Neural cell (in vitro differentiated cells): ENCODE measurements around the gene ATP5ME. TPM values are rescaled to one million over a fixed set of nuclear protein-coding genes. Genes with fewer than 3 reads are reported as not detected.

ENCODE experiments used
- H2AFZ ChIP-seq: fragments of 200-600, 300-800 bp; sonication (generic), shearing (Covaris generic); 2 replicates; pipeline ENCODE4 v1.6.0; 2014; ENCODE audit warnings: low read depth, mild to moderate bottlenecking, antibody characterized with exemption, low read length, moderate library complexity
- H3F3A ChIP-seq: fragments of 200-600 bp; shearing (Covaris generic); 2 replicates; pipeline ENCODE4 v1.6.1; 2016; ENCODE audit warnings: mild to moderate bottlenecking, moderate library complexity, mixed read lengths, antibody characterized with exemption, low read length; ENCODE audit not compliant: insufficient read depth, poor library complexity, severe bottlenecking
- H3K27ac ChIP-seq: fragments of 200-600, 300-800 bp; sonication (generic), shearing (Covaris generic); 2 replicates; pipeline ENCODE4 v1.5.1; 2014; ENCODE audit warnings: mild to moderate bottlenecking, low read length, moderate library complexity
- H3K27me3 ChIP-seq: fragments of 300-800, 200-600 bp; sonication (generic), shearing (Covaris generic); 2 replicates; pipeline ENCODE4 v1.6.0; 2014; ENCODE audit warnings: mild to moderate bottlenecking, low read depth, low read length, moderate library complexity; ENCODE audit not compliant: insufficient read depth
- H3K36me3 ChIP-seq: fragments of 300-800, 200-600 bp; sonication (generic), shearing (Covaris generic); 2 replicates; pipeline ENCODE4 v1.5.1; 2014; ENCODE audit warnings: mild to moderate bottlenecking, antibody characterized with exemption, low read length, moderate library complexity; ENCODE audit not compliant: insufficient read depth
- H3K4me2 ChIP-seq: fragments of 300-800, 200-600 bp; sonication (generic), shearing (Covaris generic); 2 replicates; pipeline ENCODE4 v1.6.0; 2014; ENCODE audit warnings: mild to moderate bottlenecking, low read length
- H3K4me3 ChIP-seq: fragments of 300-800, 200-600 bp; sonication (generic), shearing (Covaris generic); 2 replicates; pipeline ENCODE4 v1.5.1; 2014; ENCODE audit warnings: mild to moderate bottlenecking, low read length, moderate library complexity
- H3K79me2 ChIP-seq: fragments of 200-600 bp; shearing (Covaris generic); replicated peaks from 2 replicates; pipeline ENCODE4 v1.6.0; 2014; ENCODE audit warnings: mild to moderate bottlenecking, low read length, moderate library complexity; ENCODE audit not compliant: insufficient read depth
- H3K9ac ChIP-seq: fragments of 300-800, 200-600 bp; sonication (generic), shearing (Covaris generic); 2 replicates; pipeline ENCODE4 v1.6.1; 2016; ENCODE audit warnings: mild to moderate bottlenecking, low read length, mixed read lengths
- H3K9me2 ChIP-seq: fragments of 200-600 bp; shearing (Covaris generic); 2 replicates; pipeline ENCODE4 v1.6.1; 2016; ENCODE audit warnings: mild to moderate bottlenecking, low read length, mixed read lengths; ENCODE audit not compliant: insufficient read depth
- H3K9me3 ChIP-seq: fragments of 200-600, 300-800 bp; sonication (generic), shearing (Covaris generic); 2 replicates; pipeline ENCODE4 v1.6.1; 2016; ENCODE audit warnings: mild to moderate bottlenecking, mixed run types, low read length, moderate library complexity, mixed read lengths
- H4K20me1 ChIP-seq: fragments of 200-600 bp; shearing (Covaris generic); 2 replicates; pipeline ENCODE4 v1.6.1; 2016; ENCODE audit warnings: mild to moderate bottlenecking, mixed run types; ENCODE audit not compliant: insufficient read depth
- CTCF ChIP-seq: fragments of 450-650 bp; IDR thresholded peaks from 2 replicates; pipeline ENCODE4 v1.5.1; 2014; ENCODE audit warnings: antibody characterized with exemption, mild to moderate bottlenecking, moderate library complexity; ENCODE audit not compliant: poor library complexity, severe bottlenecking
- EP300 ChIP-seq: fragments of 450-650 bp; conservative IDR thresholded peaks from 2 replicates; pipeline ENCODE4 v1.6.1; 2014; ENCODE audit warnings: antibody characterized with exemption, mild to moderate bottlenecking, moderate library complexity; ENCODE audit not compliant: poor library complexity, severe bottlenecking
- EZH2 ChIP-seq: fragments of 200-600, 300-800 bp; shearing (Covaris generic), sonication (generic); IDR thresholded peaks from 2 replicates; pipeline ENCODE4 v1.6.1; 2014; ENCODE audit warnings: antibody characterized with exemption, low read length, borderline replicate concordance, mild to moderate bottlenecking; ENCODE audit not compliant: insufficient read depth, poor library complexity, severe bottlenecking
- MXI1 ChIP-seq: fragments of 450-650 bp; conservative IDR thresholded peaks from 2 replicates; pipeline ENCODE4 v1.6.1; 2014; ENCODE audit warnings: antibody characterized with exemption, mild to moderate bottlenecking; ENCODE audit not compliant: poor library complexity, severe bottlenecking
- POLR2AphosphoS5 ChIP-seq: IDR thresholded peaks from 2 replicates; pipeline ENCODE4 v1.6.1; 2012
- RAD21 ChIP-seq: fragments of 450-650 bp; conservative IDR thresholded peaks from 2 replicates; pipeline ENCODE4 v1.6.1; 2014; ENCODE audit warnings: antibody characterized with exemption, mild to moderate bottlenecking, moderate library complexity
- REST ChIP-seq: IDR thresholded peaks from 2 replicates; pipeline ENCODE4 v1.6.1; 2012; ENCODE audit warnings: borderline replicate concordance
- SMC3 ChIP-seq: fragments of 450-650 bp; conservative IDR thresholded peaks from 2 replicates; pipeline ENCODE4 v1.6.1; 2014; ENCODE audit warnings: antibody characterized with exemption, mild to moderate bottlenecking, moderate library complexity; ENCODE audit not compliant: poor library complexity
- TAF1 ChIP-seq: IDR thresholded peaks from 2 replicates; pipeline ENCODE4 v1.6.1; 2012; ENCODE audit warnings: low read depth
- polyA plus RNA-seq: library from polyadenylated mRNA; depleted of rRNA; stranded (reverse); fragments of >200 nt; gene quantifications from 2 replicates; pipeline ENCODE4 v1.2.3, GENCODE V29; 2014

ATP5ME gene
- polyA plus RNA-seq, 1 donor from 2014 or later, result 156 TPM

GRCh38 chr4:625631-626161, 48.4 kb downstream of the ATP5ME start:
- Histone ChIP-seq H3K4me3 (no peak overlapping the region), H2AFZ (no peak overlapping the region), H3K27ac (no peak overlapping the region), H3F3A (no peaks in the 10 kb centered on the region), H3K9ac (no peak overlapping the region), H3K9me2 (no peaks in the 10 kb centered on the region), H3K9me3 (no peaks in the 10 kb centered on the region), H3K79me2 (no peaks in the 10 kb centered on the region), H3K27me3 (no peaks in the 10 kb centered on the region), H3K4me2 (no peak overlapping the region), H4K20me1 (no peaks in the 10 kb centered on the region), H3K36me3 (no peaks in the 10 kb centered on the region)
- no peak for TF ChIP-seq TAF1

- Histone ChIP-seq H3K4me3 (no peak within 1 kb of the TSS), H3K27ac (no peak within 1 kb of the TSS), H4K20me1 (no peaks in the 10 kb centered on the region), H3K9ac (no peak within 1 kb of the TSS), H3K27me3 (no peaks in the 10 kb centered on the region), H3K4me2 (no peak within 1 kb of the TSS), H3F3A (no peaks in the 10 kb centered on the region), H3K79me2 (no peaks in the 10 kb centered on the region), H3K9me3 (no peaks in the 10 kb centered on the region), H3K36me3 (no peaks in the 10 kb centered on the region), H2AFZ (no peak within 1 kb of the TSS), H3K9me2 (no peaks in the 10 kb centered on the region)
- TF ChIP-seq SMC3, result no peak
- no peak for TF ChIP-seq EZH2
- no peak for TF ChIP-seq CTCF
- TF ChIP-seq REST, result no peak
- TF ChIP-seq POLR2AphosphoS5, result no peak
- no peak for TF ChIP-seq MXI1
- TF ChIP-seq TAF1, result no peak
- TF ChIP-seq EP300, result no peak
- no peak for TF ChIP-seq RAD21
These were observed 49.1 kb downstream of the ATP5ME start, which contains the start of gene PDE6B for GRCh38 chr4:624705-625590. Gene PDE6B, plus strand, starts transcription at chr4:625573. Its CDS starts 54 bp downstream, at chr4:625627.
